ENCODE data around the gene QRFP. TPM values are rescaled to one million over a fixed set of nuclear protein-coding genes. Genes with fewer than 3 reads are reported as not detected.

Gene QRFP
- total RNA-seq, 1 donor from 2014 or later, result not detected

GRCh38 chr9:130932255-130933079 lies 35.9 kb upstream of the QRFP start:
- no peak for DNase-seq (ENCODE audit: low spot score in 2 of 2)
- Histone ChIP-seq H3K9me3 (no peaks in the 10 kb centered on the region), H3K27me3 (peaks cover 7% of the 10 kb centered on the region), H3K4me1 (no peaks in the 10 kb centered on the region), H3K4me3 (no peak overlapping the region), H3K27ac (no peak overlapping the region), H3K36me3 (no peaks in the 10 kb centered on the region)
- intact Hi-C loops (cut with DNase I), result no loop called here
- TF ChIP-seq, protein P1, sequence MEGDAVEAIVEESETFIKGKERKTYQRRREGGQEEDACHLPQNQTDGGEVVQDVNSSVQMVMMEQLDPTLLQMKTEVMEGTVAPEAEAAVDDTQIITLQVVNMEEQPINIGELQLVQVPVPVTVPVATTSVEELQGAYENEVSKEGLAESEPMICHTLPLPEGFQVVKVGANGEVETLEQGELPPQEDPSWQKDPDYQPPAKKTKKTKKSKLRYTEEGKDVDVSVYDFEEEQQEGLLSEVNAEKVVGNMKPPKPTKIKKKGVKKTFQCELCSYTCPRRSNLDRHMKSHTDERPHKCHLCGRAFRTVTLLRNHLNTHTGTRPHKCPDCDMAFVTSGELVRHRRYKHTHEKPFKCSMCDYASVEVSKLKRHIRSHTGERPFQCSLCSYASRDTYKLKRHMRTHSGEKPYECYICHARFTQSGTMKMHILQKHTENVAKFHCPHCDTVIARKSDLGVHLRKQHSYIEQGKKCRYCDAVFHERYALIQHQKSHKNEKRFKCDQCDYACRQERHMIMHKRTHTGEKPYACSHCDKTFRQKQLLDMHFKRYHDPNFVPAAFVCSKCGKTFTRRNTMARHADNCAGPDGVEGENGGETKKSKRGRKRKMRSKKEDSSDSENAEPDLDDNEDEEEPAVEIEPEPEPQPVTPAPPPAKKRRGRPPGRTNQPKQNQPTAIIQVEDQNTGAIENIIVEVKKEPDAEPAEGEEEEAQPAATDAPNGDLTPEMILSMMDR (IDR thresholded peaks at IDR 0.05), result no peak

- Histone ChIP-seq H3K27me3 (peaks cover 3% of the 10 kb centered on the region), H3K4me3 (no peak overlapping the region), H3K27ac (no peak overlapping the region), H3K4me1 (no peaks in the 10 kb centered on the region), H3K9me3 (no peaks in the 10 kb centered on the region), H3K36me3 (no peaks in the 10 kb centered on the region)
- intact Hi-C loops (cut with DNase I), result no loop called here
- TF ChIP-seq, protein P1 (IDR thresholded peaks at IDR 0.05), result no peak
- no peak for DNase-seq (ENCODE audit: low spot score in 2 of 2)
Measured at GRCh38 chr9:130931508-130932254, 35.1 kb upstream of the QRFP start.

GRCh38 chr9:130930804-130931349 lies 34.3 kb upstream of the QRFP start:
- H3K27ac ChIP-seq, result no peak overlapping the region
- H3K36me3 ChIP-seq, result no peaks in the 10 kb centered on the region
- DNase-seq (ENCODE audit: low spot score in 2 of 2), result no peak
- TF ChIP-seq, protein P1 (IDR thresholded peaks at IDR 0.05), result no peak
- no peaks in the 10 kb centered on the region for H3K9me3 ChIP-seq
- intact Hi-C loops (cut with DNase I), result no loop called here
- no peak overlapping the region for H3K4me3 ChIP-seq
- no peaks in the 10 kb centered on the region for H3K4me1 ChIP-seq
- H3K27me3 ChIP-seq, result peaks cover 3% of the 10 kb centered on the region

GRCh38 chr9:130930132-130930803 lies 33.7 kb upstream of the QRFP start:
- H3K4me3 ChIP-seq, result no peak overlapping the region
- intact Hi-C loops (cut with DNase I), result no loop called here
- TF ChIP-seq, protein P1 (IDR thresholded peaks at IDR 0.05), result no peak

GRCh38 chr9:130929571-130930038 lies 33.0 kb upstream of the QRFP start:
- TF ChIP-seq, protein P1 (IDR thresholded peaks at IDR 0.05), result no peak
- DNase-seq (ENCODE audit: low spot score in 2 of 2), result no peak
- Histone ChIP-seq H3K9me3 (no peaks in the 10 kb centered on the region), H3K4me1 (no peaks in the 10 kb centered on the region), H3K27me3 (peaks cover 3% of the 10 kb centered on the region), H3K36me3 (no peaks in the 10 kb centered on the region), H3K4me3 (no peak overlapping the region), H3K27ac (no peak overlapping the region)
- intact Hi-C loops (cut with DNase I), result no loop called here

More at GRCh38 chr9:130930132-130930803, 33.7 kb upstream of the QRFP start:
- Histone ChIP-seq H3K36me3 (no peaks in the 10 kb centered on the region), H3K9me3 (no peaks in the 10 kb centered on the region), H3K27me3 (peaks cover 3% of the 10 kb centered on the region), H3K4me1 (no peaks in the 10 kb centered on the region), H3K27ac (no peak overlapping the region)
- DNase-seq (ENCODE audit: low spot score in 2 of 2), result no peak

Measured in ascending aorta (tissue), 2 donors.